Adipocyte (in vitro differentiated cells): ENCODE results near the gene TMEFF1.

Experiments
- DNase-seq: peaks from one replicate; pipeline ENCODE4 v3.0.0-alpha.2; 2015; ENCODE audit warnings: low read depth
- H3K27me3 ChIP-seq: replicated peaks from 2 replicates; pipeline ENCODE4 v1.7.0; 2013; ENCODE audit warnings: mild to moderate bottlenecking, low read length, moderate library complexity; ENCODE audit not compliant: control insufficient read depth, insufficient read depth
- H3K36me3 ChIP-seq: 2 replicates; pipeline ENCODE4 v1.7.0; 2013; ENCODE audit warnings: low read length, mild to moderate bottlenecking, moderate library complexity; ENCODE audit not compliant: control insufficient read depth, insufficient read depth, severe bottlenecking
- H3K4me1 ChIP-seq: 2 replicates; pipeline ENCODE4 v1.7.0; 2013; ENCODE audit warnings: mild to moderate bottlenecking, low read length, moderate library complexity; ENCODE audit not compliant: control insufficient read depth, insufficient read depth
- H3K4me3 ChIP-seq: 2 replicates; pipeline ENCODE4 v1.7.0; 2013; ENCODE audit warnings: mild to moderate bottlenecking, low read length, moderate library complexity
- H3K9ac ChIP-seq: 2 replicates; pipeline ENCODE4 v1.7.0; 2013; ENCODE audit warnings: mild to moderate bottlenecking, low read length, moderate library complexity
- H3K9me3 ChIP-seq: 2 replicates; pipeline ENCODE4 v1.7.0; 2013; ENCODE audit warnings: mild to moderate bottlenecking, low read length, moderate library complexity; ENCODE audit not compliant: control insufficient read depth

Gene TMEFF1

GRCh38 chr9:100474082-100474923, 1.4 kb downstream of the TMEFF1 start:
- no peak for DNase-seq
- Histone ChIP-seq H3K36me3 (no peaks in the 10 kb centered on the region), H3K27me3 (no peaks in the 10 kb centered on the region), H3K4me1 (no peaks in the 10 kb centered on the region), H3K4me3 (peak overlapping the region; percentile 83), H3K9me3 (no peaks in the 10 kb centered on the region), H3K9ac (no peak overlapping the region)

- Histone ChIP-seq H3K9ac (no peak overlapping the region), H3K9me3 (no peaks in the 10 kb centered on the region), H3K27me3 (no peaks in the 10 kb centered on the region), H3K4me1 (no peaks in the 10 kb centered on the region), H3K4me3 (no peak overlapping the region), H3K36me3 (no peaks in the 10 kb centered on the region)
- no peak for DNase-seq
These were observed 2.0 kb downstream of the TMEFF1 start for GRCh38 chr9:100474924-100475276.

GRCh38 chr9:100477241-100477640, 4.3 kb downstream of the TMEFF1 start:
- Histone ChIP-seq H3K36me3 (no peaks in the 10 kb centered on the region), H3K9ac (no peak overlapping the region), H3K27me3 (no peaks in the 10 kb centered on the region), H3K4me1 (no peaks in the 10 kb centered on the region), H3K9me3 (no peaks in the 10 kb centered on the region), H3K4me3 (no peak overlapping the region)
- DNase-seq: no peak

GRCh38 chr9:100478192-100478591, 5.2 kb downstream of the TMEFF1 start:
- Histone ChIP-seq H3K9ac (no peak overlapping the region), H3K36me3 (no peaks in the 10 kb centered on the region), H3K27me3 (no peaks in the 10 kb centered on the region), H3K4me3 (no peak overlapping the region), H3K9me3 (no peaks in the 10 kb centered on the region), H3K4me1 (no peaks in the 10 kb centered on the region)
- DNase-seq: no peak

- Histone ChIP-seq H3K9me3 (no peaks in the 10 kb centered on the region), H3K9ac (no peak overlapping the region), H3K4me1 (no peaks in the 10 kb centered on the region), H3K36me3 (no peaks in the 10 kb centered on the region), H3K4me3 (no peak overlapping the region), H3K27me3 (no peaks in the 10 kb centered on the region)
- DNase-seq: no peak
These were observed 6.9 kb downstream of the TMEFF1 start for GRCh38 chr9:100479820-100480219.

GRCh38 chr9:100485196-100485595, 12.2 kb downstream of the TMEFF1 start:
- Histone ChIP-seq H3K27me3 (no peaks in the 10 kb centered on the region), H3K9me3 (no peaks in the 10 kb centered on the region), H3K4me3 (no peak overlapping the region), H3K4me1 (no peaks in the 10 kb centered on the region), H3K36me3 (no peaks in the 10 kb centered on the region), H3K9ac (no peak overlapping the region)
- no peak for DNase-seq

- no peaks in the 10 kb centered on the region for H3K27me3 ChIP-seq
- no peaks in the 10 kb centered on the region for H3K36me3 ChIP-seq
- no peaks in the 10 kb centered on the region for H3K9me3 ChIP-seq
- H3K4me1 ChIP-seq: peaks cover 3% of the 10 kb centered on the region
- DNase-seq: no peak
- no peak overlapping the region for H3K4me3 ChIP-seq
- no peak overlapping the region for H3K9ac ChIP-seq
These were observed 13.7 kb downstream of the TMEFF1 start for GRCh38 chr9:100486479-100487176.

- Histone ChIP-seq H3K27me3 (no peaks in the 10 kb centered on the region), H3K4me1 (peaks cover 3% of the 10 kb centered on the region), H3K9me3 (no peaks in the 10 kb centered on the region), H3K9ac (no peak overlapping the region), H3K4me3 (no peak overlapping the region), H3K36me3 (no peaks in the 10 kb centered on the region)
- DNase-seq: no peak
These were observed 15.2 kb downstream of the TMEFF1 start for GRCh38 chr9:100488177-100488576.

- Histone ChIP-seq H3K9me3 (no peaks in the 10 kb centered on the region), H3K4me3 (no peak overlapping the region)
These were observed 16.9 kb downstream of the TMEFF1 start for GRCh38 chr9:100489836-100490235.

GRCh38 chr9:100492952-100493351, 20.0 kb downstream of the TMEFF1 start:
- Histone ChIP-seq H3K4me3 (no peak overlapping the region), H3K4me1 (peaks cover 3% of the 10 kb centered on the region), H3K9ac (no peak overlapping the region), H3K36me3 (no peaks in the 10 kb centered on the region), H3K9me3 (no peaks in the 10 kb centered on the region), H3K27me3 (no peaks in the 10 kb centered on the region)
- peak; percentile 38 for DNase-seq

More at GRCh38 chr9:100489836-100490235, 16.9 kb downstream of the TMEFF1 start:
- peaks cover 3% of the 10 kb centered on the region for H3K4me1 ChIP-seq
- H3K36me3 ChIP-seq: no peaks in the 10 kb centered on the region
- no peak for DNase-seq
- H3K27me3 ChIP-seq: no peaks in the 10 kb centered on the region
- H3K9ac ChIP-seq: no peak overlapping the region

- Histone ChIP-seq H3K4me1 (no peaks in the 10 kb centered on the region), H3K4me3 (no peak overlapping the region), H3K9me3 (no peaks in the 10 kb centered on the region), H3K9ac (no peak overlapping the region), H3K27me3 (no peaks in the 10 kb centered on the region), H3K36me3 (no peaks in the 10 kb centered on the region)
- peak; percentile 16 for DNase-seq
These were observed 25.6 kb downstream of the TMEFF1 start for GRCh38 chr9:100498592-100498991.
